OCI-M2 (cell line): Measurements from ENCODE around the gene SIX1.

Source experiments
- DNase-seq: peaks from one replicate; lab custom pipeline; 2025; ENCODE audit not compliant: unreplicated experiment; lab: John Stamatoyannopoulos, UW

The SIX1 gene

DNA sequence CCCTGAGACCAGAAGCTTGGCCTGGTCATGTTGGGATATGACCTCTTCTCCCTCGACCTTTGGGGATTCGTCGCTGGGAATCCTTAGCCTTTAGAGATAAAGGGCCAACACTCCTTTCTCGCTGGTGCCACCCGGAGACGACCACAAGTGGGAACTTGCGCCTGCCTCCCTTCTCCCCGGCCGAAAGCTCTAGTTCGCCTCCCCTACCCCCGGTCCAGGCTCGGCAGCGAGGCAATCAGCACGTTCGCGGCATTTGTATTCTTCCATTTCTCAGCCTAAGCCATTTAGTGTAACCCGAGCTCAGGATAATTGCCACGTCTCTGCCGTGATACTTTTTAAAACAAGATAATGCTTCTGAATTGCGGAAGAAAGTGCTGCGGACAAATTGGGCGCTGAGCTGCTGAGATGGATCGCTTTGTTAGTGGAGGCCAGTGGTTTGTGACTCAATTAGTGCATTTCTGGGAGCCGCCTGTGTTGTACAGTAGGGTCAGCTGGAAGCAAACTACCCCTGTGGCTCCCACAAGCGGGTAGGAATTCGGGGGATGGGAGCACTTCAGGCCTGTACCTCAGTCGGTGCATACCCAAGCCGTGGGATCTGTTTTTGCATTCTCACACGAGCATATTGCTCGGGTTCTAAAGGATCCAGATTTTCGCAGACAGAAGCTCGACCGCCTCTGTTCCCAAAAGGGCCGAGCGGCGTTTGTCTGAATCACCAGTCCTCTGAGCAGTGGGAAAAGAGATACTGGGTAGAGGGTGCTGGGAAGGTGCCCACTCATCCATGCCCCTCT is 6.8 kb upstream of the SIX1 start:
- DNase-seq: no peak

DNA sequence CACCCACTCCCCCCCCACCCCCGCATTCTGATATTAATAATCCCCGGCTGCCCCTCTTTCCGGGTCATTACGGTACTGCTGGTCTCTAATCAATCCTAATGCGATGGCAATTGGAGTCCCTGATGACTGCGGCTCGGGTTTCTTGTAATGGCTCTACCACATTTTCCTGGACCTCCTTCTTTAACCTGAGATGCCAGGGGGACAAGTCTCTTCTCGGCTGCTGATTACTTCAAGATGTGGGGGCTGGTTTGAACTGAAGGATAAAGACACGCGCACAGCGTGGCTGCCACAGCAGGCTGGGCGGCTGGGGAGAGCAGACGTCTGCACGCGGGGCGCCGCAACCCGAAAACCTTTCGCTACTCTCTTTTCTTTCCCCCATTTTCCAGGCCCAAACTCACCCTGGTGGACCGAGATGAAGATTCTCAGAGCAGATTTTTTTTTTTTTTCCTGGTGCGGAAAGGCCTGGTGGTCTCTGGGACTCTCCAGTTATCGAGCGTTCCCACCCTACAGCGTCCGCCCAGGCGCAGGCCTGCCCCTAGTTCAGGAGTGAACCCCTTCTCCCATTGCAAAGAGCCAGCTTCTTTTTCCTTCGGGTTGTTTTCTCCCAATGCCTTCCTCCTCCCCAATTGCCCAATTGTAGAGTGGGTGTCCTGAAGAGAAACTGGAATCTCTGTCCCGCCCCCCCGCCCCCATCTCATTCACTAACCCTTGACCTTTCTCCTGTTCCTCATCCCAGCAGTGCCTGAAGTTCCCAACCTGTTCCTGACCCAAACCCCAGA is 6.0 kb upstream of the SIX1 start:
- DNase-seq: no peak

DNA sequence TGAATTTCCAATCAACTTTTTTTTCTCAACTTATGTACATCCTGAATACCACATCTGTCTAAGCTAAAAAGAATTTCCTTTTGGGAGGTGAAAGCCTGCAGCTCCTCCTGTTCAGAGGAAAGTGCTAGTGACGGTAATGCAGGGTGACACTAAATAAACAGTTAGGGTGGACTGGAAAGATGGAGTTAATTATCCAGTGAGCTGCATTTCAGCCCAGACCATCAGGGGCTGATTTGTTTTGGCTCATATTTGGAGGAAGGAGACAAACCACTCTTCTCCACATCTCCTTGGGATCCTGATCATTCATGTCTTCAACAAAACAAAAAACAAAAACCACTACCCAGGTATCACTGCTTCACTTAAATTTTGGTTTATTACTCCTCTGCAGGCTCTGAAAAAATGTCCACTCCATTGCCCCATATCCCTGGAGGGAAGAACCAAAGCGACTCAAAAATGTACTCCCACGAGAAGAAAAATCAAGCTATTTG is 5.1 kb upstream of the SIX1 start:
- no peak for DNase-seq

DNA sequence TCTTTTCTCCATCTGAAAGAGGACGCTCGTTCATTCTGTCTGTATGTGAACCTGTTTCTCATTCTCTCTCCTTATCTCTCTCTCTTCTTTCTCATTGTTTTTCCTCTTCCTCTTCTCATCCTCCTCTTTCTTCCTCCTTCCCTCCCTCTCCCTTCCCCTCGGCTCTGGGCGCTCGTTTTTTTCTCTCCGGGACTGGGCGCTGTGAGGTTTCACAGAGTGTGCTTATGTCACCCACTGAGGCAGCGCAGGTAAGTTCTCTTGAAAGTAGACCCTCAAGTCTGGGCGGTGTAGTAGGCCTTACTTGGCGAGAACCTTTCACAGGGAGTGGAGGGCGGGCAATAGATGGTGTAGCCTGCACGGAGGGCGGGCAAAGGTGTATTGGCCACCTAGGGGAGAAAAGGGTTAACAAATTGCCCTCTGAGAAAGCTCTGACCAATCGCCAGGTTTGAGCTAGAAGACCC is 4.5 kb upstream of the SIX1 start:
- DNase-seq: no peak

DNA sequence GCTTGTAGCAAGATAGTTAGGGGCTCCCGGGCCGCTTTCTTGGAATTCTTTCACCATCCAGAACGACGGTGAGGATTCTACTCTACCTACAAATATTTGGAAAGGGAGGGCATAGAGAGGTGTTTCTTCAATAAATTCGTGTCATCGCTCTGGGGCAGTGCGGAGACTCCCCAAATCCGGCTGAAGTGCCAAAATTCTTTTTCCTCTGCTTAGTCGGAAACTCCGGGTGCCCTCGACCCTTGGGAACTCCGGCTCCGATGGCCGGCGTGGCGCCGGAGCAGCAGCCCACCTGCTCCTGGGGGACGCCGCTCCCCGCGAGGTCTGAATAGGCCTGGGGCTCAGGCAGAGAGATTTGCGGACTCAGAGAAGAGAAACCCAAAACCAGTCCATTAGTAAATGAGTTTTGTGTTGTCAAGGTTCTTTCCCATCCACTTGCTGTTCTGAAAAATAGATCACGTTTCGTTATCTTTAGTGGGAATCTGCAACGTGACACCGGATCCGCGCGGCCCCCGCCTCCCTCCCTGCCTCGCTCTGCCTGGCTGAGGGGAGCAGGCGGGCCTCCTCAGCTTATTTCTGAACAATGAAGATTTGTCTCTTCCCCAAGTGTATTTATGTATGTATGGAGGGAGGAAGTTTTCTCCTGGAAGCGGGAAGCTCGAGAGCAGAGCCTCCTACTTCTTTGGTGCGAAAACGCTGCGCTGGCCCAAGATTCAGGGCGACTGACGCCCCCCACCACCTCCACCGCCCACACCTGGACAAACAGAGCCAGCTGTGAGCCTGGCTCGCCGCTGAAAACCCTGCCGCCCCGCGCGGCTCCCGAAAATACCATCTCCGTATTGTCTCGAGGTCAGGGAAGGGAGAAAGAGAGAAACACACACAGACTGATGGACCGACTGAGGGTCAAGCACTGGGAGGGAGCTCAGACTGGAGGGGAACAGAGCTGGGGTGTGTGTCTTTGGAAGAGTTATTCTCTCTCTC is 3.7 kb upstream of the SIX1 start:
- DNase-seq: no peak

DNA sequence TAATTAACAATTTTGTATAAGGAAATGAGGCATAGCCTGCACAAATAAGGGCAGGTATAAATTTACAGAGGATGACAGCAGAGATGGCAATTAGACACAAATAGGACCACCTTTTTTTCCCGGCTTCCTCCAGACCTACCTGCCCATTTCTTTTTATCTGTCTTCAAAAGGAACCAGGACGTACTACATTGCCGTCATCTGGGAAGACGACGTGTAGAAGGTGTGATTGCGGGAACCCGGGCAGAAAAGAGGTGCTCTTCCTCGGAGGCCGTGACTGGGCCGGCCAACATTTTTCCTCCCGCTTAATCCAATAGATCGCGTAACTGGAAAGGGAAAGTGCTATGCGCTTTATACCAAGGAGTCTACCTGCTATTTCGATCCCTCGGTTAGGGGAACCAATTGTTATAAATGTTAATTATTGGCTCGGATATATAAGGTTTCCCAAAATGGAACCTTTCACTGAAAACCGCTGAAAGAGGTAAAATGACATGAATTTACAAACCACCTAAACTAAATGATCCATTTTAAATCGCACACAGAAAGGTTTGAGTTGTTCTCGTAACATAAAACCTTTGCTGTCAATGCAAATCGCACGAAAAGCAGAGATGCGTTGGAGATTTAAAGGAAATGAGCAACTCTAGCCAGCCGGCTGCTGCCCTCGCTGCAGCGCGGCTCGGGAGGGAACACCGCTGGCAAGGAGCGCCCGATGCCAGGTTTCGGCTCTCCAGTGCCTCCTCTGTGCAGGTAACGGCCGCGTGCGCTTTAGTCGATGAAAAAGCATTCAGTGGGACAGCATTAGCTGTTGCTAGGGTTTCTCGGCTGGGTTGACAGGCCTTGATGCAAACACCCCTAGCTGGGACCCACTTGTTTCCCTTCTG is 2.8 kb upstream of the SIX1 start:
- no peak for DNase-seq

DNA sequence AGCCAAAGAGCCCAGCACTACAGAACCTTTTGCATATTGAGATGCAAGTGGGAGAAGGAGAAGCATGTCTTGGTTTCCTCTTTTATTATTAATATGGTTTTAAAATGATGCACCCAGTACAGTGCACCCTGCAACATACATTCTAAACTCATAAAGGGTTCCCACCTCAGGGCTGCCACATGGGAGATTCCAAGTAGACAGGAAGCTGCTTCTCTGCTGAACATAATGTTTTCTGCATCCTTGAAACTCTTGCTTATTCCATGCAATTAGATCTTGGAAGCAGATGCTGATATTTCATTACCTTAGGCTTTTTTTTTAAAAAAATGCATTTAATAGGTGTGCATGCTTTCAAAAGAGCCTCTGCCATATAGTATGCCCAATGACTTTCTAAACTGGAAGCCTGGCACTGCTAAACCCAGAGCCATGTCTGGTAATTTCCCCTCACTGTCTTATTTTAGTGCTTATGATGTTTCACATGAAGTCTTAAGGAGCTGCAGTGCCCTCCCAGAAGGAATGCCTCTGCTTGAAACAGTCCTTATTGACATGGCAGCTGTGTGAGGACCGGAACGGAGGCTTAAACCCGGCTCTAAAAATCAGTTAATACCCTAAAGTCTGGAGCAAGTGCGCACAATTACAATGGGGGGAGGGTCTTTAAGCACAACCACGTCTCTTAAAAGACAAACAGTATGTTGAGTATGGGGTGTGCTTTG is 2.0 kb upstream of the SIX1 start:
- DNase-seq: no peak

DNA sequence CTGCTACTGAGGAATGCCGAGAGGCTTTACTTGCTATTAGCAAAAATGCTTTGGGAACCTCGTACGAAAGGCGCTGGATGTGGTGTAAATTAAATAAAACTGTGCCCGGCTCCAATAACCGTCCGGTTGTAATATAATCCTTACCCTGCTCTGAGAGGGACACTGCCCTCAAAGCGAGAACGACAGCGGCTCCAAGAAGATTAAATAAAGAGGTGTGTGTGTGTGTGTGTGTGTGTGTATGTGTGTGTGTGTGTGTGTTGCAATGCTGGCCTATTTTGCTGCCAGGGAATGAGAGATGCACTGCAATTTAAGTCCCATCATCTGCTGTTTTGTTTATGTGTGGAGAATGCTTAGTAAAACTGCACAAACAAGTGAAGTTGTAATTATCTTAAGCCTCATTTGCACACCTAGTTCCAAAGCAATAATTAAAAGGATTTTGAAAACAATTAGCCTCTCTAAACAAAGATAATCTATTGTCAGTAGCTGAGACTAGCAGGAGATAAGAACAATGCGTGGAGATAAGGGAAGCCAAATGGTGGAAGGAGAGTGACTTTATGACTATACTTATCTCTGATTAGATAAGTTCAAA is 1.2 kb upstream of the SIX1 start:
- no peak for DNase-seq

DNA sequence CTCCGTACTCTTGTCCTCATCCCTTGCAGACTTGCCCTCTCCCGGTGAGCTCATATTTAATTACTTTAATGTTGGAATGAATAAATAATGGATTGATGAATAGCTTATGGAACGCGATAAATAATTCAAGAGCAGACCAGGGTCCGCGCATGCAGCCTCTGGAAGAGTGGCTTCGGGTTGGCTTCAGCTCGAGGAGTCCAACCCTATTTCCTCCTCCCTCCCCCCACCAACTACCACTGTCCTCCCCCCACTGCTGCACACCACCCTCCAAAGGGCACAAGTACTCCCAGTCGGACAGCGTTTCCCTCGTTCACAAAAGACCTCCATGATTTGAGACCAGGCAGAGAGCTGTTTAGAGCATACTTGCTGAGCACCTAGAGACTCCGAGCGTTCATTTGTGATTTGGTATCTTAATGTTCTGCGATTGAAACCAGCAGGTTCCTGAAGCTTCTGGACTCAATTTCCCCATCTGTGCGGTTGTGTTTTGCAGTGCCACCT is 647 bp upstream of the SIX1 start:
- DNase-seq: no peak

DNA sequence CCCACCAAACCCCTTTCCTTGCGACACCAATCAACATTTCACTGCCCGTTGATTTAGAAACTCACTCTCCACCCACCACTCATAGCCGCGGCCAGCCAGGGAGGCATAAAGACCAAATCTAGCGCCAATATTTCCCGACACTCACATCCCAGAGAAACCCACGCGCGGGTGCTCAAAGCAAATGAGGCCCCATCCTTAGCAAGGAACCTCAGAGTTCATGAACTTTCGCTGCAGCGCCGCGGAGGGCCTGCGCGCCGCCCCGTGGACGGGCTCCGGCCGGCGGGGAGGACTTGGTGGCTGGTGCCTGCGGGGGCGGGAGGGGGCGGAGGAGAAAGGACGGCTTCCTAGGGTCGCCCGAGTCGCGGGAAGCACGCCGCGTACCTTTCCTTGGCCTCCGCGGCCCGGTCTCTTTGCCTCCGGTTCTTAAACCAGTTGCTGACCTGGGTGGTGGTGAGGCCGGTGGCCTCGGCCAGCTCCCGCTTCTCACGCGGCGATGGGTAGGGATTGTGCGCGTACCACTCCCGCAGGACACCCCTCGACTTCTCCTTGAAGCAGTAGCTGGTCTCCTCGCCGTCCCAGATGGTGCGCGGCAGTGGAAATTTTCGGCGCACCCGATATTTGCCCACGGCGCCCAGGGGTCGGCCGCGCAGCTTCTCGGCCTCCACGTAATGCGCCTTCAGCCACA is 886 bp downstream of the SIX1 start:
- DNase-seq: no peak

DNA sequence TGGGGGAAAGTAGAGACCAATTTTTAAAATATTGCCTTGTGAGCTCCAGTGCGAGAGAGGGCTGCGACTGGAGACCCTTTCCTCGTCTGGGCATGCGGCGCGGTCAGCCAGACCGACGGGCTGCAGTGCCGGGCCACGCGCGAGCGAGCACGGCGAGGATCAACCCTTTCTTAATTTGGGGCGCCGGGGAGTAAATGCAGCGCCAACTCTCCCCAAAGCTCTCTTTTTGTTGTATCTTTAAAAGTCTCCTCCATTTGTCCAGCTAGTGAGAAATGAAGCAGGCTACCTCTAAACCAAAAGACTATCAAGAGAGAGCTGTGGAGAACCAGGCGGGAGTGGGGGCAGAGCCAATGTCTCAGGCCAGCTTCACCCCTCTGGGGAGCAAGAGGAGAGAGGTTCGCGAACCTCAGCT is 1.4 kb downstream of the SIX1 start:
- no peak for DNase-seq

DNA sequence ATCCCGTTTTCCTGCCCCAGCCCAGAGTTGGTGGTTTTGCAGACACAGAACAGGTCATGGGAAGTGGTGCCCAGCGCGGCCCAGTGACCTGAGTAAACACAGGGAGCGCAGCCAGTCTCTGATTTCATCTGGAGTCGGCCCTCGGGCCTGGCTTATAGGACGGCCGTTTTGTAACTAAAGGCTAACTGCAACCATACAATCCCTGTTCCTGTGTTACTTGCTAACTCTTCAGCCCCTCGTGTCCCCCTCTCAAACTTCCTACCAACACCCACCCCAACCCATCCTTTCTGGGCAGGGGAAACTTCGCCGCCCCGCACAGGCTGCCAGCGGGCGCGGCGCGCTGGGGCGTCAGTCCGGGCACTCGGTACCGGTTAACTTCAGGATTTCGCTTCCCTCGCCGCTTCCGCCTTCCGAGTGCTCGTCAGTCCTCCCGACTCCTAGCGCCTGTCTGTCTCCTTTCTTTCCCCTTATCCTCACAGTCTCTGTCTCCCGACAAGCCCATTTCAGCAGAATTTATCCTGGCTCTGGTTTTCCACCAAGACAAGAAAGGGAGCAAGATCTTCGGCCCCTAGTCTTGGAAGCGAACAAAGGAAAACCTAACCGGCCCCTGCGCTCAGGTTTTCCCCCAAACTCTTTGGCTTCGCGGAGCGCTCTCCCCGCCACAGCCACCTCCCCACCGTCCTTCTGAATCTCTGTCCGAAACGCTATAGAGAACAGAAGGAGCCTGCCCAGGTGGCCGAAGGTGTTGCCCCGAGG is 2.0 kb downstream of the SIX1 start:
- no peak for DNase-seq

DNA sequence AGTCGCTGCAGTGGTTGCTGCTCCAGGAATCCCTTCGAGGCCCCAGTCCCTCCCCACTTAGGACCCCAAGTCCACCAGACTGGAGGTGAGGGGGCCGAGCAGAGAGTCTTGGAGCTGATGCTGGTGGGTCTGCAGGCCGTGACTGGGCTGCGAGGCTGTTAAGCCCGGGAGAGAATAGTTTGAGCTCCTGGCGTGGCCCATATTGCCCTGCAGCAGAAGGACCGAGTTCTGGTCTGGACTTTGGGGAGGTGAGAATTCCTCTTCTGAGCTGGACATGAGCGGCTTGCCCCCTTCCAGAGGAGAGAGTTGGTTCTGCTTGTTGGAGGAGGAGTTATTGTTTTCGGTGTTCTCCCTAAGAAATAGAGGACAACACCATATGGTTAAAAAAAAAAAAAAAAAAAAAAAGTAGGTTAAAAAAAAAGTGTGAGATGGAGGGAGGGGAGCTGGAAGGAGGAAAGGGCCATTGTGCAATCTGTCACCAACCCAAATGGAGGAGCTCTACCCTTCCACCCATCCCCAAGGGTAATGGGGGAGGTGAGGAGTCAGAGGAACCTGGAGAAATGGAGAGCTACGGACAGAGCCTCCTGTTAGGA is 3.0 kb downstream of the SIX1 start:
- no peak for DNase-seq

DNA sequence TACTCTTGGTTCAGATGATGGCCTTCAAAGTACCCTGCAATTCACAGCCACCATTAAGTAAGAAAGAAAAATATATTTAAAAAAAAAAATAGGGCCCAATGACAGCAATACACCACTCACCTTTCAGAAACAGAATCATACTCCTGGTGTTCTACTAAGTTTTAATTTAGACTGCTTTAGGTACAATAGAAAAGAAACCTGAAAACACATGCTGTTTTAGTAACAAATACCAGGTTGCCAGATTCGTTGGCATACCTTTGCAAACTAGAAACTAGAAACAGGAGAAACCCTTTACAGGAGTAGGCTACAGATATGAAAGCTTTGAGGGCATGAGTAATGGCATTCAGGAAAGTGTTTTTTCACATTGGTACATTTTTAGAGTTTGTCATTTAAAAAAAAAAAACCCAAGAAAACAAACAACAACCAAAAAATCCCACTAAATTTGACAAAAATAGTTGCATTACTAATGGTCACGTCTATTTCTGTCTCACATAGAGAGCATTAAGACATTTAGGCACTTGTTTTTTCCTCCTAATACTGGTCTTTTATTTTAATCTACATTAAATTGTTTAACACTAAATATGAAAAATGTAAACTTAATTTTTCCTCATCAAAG is 4.0 kb downstream of the SIX1 start:
- DNase-seq: no peak

DNA sequence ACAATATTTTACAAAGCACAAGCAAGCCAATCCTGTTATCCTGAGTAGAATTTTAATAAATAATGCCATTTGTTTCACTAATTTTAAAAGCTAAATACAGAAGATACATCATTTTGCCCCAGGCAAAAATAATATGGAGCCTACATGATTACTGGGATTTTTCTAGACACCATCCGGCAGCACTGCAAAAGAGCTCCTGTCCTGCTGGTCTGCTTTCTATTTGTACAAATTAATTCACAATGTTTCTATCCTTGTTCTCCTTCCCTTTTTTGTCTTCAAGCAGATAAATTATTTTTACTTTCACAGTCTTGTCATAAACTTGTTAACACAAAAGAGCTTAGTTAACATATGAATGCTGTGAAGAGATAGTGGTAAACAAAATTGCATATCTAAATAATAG is 4.6 kb downstream of the SIX1 start:
- no peak for DNase-seq

DNA sequence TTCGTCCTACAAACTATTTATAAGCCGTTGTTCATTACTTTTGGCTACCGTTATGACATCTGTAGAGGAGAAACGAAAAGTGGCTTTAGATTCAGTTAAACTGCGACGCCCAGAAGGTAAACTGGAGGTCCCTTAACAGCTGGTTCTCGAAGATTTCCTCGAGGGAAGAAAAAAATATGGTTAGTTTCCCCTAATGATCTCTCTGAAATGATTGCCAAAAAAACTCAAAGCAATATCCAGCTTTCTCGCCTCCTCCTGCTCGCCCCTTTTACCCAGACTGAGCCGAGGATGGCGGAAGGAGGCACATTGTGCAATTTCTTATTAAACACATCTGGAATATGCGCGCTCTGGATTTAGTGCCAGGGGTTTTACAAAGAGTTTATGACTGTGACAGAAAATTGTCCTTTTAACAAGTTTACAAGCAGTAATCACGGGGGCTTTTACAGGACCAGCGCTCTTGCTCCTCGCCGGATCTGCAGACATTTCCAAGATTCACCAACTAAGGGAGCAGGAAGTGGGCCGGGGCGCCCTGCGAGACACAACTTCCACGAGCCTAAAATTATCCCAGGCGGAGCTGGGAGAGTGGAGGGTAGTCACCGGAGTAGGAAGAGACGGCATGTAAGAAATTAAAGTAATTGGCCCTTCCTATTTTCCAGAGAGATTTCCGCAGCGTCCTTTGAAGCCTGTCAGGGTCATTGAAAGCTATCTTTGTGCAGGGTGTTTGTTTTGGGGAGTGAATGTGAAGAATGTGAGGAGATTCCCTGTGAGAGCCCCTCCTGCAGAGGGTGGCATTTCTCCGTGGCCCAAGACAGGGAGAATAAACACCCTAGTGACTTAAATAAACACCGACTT is 5.6 kb downstream of the SIX1 start:
- no peak for DNase-seq
